ENCODE results near the gene SIRT4.

Gene SIRT4

GRCh38 chr12:120284381-120284780 is 17.7 kb upstream of the SIRT4 start:
- no peak for DNase-seq (ENCODE audit: low read depth)
- TF ChIP-seq CTCF (IDR thresholded peaks at IDR 0.05; ENCODE audit: insufficient read depth, low read depth, low read length, missing control alignments) = no peak
- H3K4me3 ChIP-seq (ENCODE audit: low read depth, low read length) = no peak overlapping the region

- TF ChIP-seq CTCF (IDR thresholded peaks at IDR 0.05; ENCODE audit: insufficient read depth, low read depth, low read length, missing control alignments) = no peak
- no peak overlapping the region for H3K4me3 ChIP-seq (ENCODE audit: low read depth, low read length)
- no peak for DNase-seq (ENCODE audit: low read depth)
These were observed 15.2 kb upstream of the SIRT4 start for GRCh38 chr12:120286768-120287490.

GRCh38 chr12:120287491-120287890 is 14.6 kb upstream of the SIRT4 start:
- H3K4me3 ChIP-seq (ENCODE audit: low read depth, low read length) = no peak overlapping the region
- TF ChIP-seq CTCF (IDR thresholded peaks at IDR 0.05; ENCODE audit: insufficient read depth, low read depth, low read length, missing control alignments) = no peak
- DNase-seq (ENCODE audit: low read depth) = no peak

- TF ChIP-seq CTCF (IDR thresholded peaks at IDR 0.05; ENCODE audit: insufficient read depth, low read depth, low read length, missing control alignments) = no peak
- peak overlapping the region; percentile 1; the same call in 1 of the 2 replicates for H3K4me3 ChIP-seq (ENCODE audit: low read depth, low read length)
- DNase-seq (ENCODE audit: low read depth) = no peak
These were observed 11.4 kb upstream of the SIRT4 start for GRCh38 chr12:120290609-120291305.

GRCh38 chr12:120292411-120292660 is 9.8 kb upstream of the SIRT4 start:
- H3K4me3 ChIP-seq (ENCODE audit: low read depth, low read length) = peak overlapping the region; percentile 60
- no peak for DNase-seq (ENCODE audit: low read depth)
- no peak for TF ChIP-seq CTCF (IDR thresholded peaks at IDR 0.05; ENCODE audit: insufficient read depth, low read depth, low read length, missing control alignments)

GRCh38 chr12:120292661-120293531 is 9.2 kb upstream of the SIRT4 start, which contains the start of gene RNU4-1:
Gene RNU4-1, minus strand, starts transcription at chr12:120293237.
- peak within 1 kb of the TSS; percentile 60 for H3K4me3 ChIP-seq (ENCODE audit: low read depth, low read length)
- TF ChIP-seq CTCF (IDR thresholded peaks at IDR 0.05; ENCODE audit: insufficient read depth, low read depth, low read length, missing control alignments) = no peak
- peak; percentile 98 for DNase-seq (ENCODE audit: low read depth)
